ENCODE measurements around the gene YIF1A.
"Not testable (repeated sequence)": the region's sequence is repeated elsewhere in the genome, so short reads cannot be mapped to it uniquely, and the experiment has no call there.

YIF1A gene

GRCh38 chr11:66311965-66312548 is 23.1 kb upstream of the YIF1A start:
- DNase-seq (ENCODE audit: low spot score) = peak; percentile 95

- DNase-seq (ENCODE audit: low spot score) = no peak
These were observed 22.6 kb upstream of the YIF1A start for GRCh38 chr11:66311470-66311964.

GRCh38 chr11:66310803-66311440 is 22.0 kb upstream of the YIF1A start:
- DNase-seq (ENCODE audit: low spot score) = not testable (repeated sequence)

- DNase-seq (ENCODE audit: low spot score) = no peak
These were observed 21.4 kb upstream of the YIF1A start for GRCh38 chr11:66310324-66310723.

GRCh38 chr11:66309475-66309874 is 20.5 kb upstream of the YIF1A start:
- DNase-seq (ENCODE audit: low spot score) = no peak

GRCh38 chr11:66302656-66303055 is 13.7 kb upstream of the YIF1A start:
- no peak for DNase-seq (ENCODE audit: low spot score)

- no peak for DNase-seq (ENCODE audit: low spot score)
These were observed 10.2 kb upstream of the YIF1A start for GRCh38 chr11:66299186-66299585.

GRCh38 chr11:66297610-66298009 is 8.7 kb upstream of the YIF1A start:
- no peak for DNase-seq (ENCODE audit: low spot score)

- no peak for DNase-seq (ENCODE audit: low spot score)
These were observed 6.0 kb upstream of the YIF1A start for GRCh38 chr11:66294626-66295620.

- DNase-seq (ENCODE audit: low spot score) = no peak
These were observed 5.1 kb upstream of the YIF1A start for GRCh38 chr11:66293777-66294625.

- DNase-seq (ENCODE audit: low spot score) = no peak
These were observed 4.4 kb upstream of the YIF1A start for GRCh38 chr11:66293352-66293751.

GRCh38 chr11:66292543-66293332 is 3.8 kb upstream of the YIF1A start:
- DNase-seq (ENCODE audit: low spot score) = no peak

GRCh38 chr11:66291706-66292542 is 3.0 kb upstream of the YIF1A start, which contains the start of gene TMEM151A:
Gene TMEM151A (plus strand): TSS chr11:66291894. CDS start chr11:66292014, 120 bp downstream.
- no peak for DNase-seq (ENCODE audit: low spot score)

- DNase-seq (ENCODE audit: low spot score) = no peak
These were observed 2.4 kb upstream of the YIF1A start for GRCh38 chr11:66291303-66291705.

GRCh38 chr11:66290330-66290621 is 1.3 kb upstream of the YIF1A start:
- no peak for DNase-seq (ENCODE audit: low spot score)

GRCh38 chr11:66289548-66290329 is 796 bp upstream of the YIF1A start:
- peak; percentile 57 for DNase-seq (ENCODE audit: low spot score)

GRCh38 chr11:66287889-66288670 is 863 bp downstream of the YIF1A start:
- no peak for DNase-seq (ENCODE audit: low spot score)
